Endodermal cell (in vitro differentiated cells): Measurements from ENCODE around the gene ZDBF2. TPM values are rescaled to one million over a fixed set of nuclear protein-coding genes. Genes with fewer than 3 reads are reported as not detected.

Source experiments
- DNase-seq: peaks from one replicate; pipeline ENCODE4 v3.0.0-alpha.2; 2017
- H3K27ac ChIP-seq: 2 replicates; pipeline ENCODE4 v1.5.1; 2013; ENCODE audit warnings: mild to moderate bottlenecking, low read depth, low read length, moderate library complexity
- H3K27me3 ChIP-seq: 2 replicates; pipeline ENCODE4 v1.6.1; 2013; ENCODE audit warnings: mild to moderate bottlenecking, low read length, moderate library complexity; ENCODE audit not compliant: insufficient read depth, control insufficient read depth, poor library complexity, severe bottlenecking
- H3K36me3 ChIP-seq: 2 replicates; pipeline ENCODE4 v1.7.0; 2013; ENCODE audit warnings: mild to moderate bottlenecking, low read length, moderate library complexity; ENCODE audit not compliant: control insufficient read depth, insufficient read depth
- H3K4me1 ChIP-seq: one replicate; pipeline ENCODE4 v1.7.0; 2013; ENCODE audit warnings: low read length; ENCODE audit not compliant: control insufficient read depth, insufficient read depth
- H3K4me3 ChIP-seq: 2 replicates; pipeline ENCODE4 v1.5.1; 2013; ENCODE audit warnings: mild to moderate bottlenecking, low read length, moderate library complexity
- H3K9ac ChIP-seq: 2 replicates; pipeline ENCODE4 v1.6.1; 2013; ENCODE audit warnings: mild to moderate bottlenecking, low read length, moderate library complexity; ENCODE audit not compliant: poor library complexity, severe bottlenecking; ENCODE audit errors: extremely low read depth
- H3K9me3 ChIP-seq: 2 replicates; pipeline ENCODE4 v1.6.1; 2013; ENCODE audit warnings: mild to moderate bottlenecking, low read length, moderate library complexity; ENCODE audit not compliant: control insufficient read depth
- H3K27ac Mint-ChIP-seq: 2 replicates; pipeline ENCODE4 v1.8.0; 2020; ENCODE audit warnings: mixed read lengths
- H3K27me3 Mint-ChIP-seq: 2 replicates; pipeline ENCODE4 v1.8.0; 2021; ENCODE audit warnings: mild to moderate bottlenecking, mixed read lengths; ENCODE audit not compliant: insufficient read depth
- H3K36me3 Mint-ChIP-seq: 2 replicates; pipeline ENCODE4 v1.8.0; 2020; ENCODE audit warnings: low read depth, mixed read lengths
- H3K4me1 Mint-ChIP-seq: 2 replicates; pipeline ENCODE4 v1.8.0; 2020; ENCODE audit warnings: mixed read lengths
- H3K4me3 Mint-ChIP-seq: 2 replicates; pipeline ENCODE4 v1.8.0; 2020; ENCODE audit warnings: mild to moderate bottlenecking, moderate library complexity, mixed read lengths
- H3K9me3 Mint-ChIP-seq: 2 replicates; pipeline ENCODE4 v1.8.0; 2020; ENCODE audit warnings: mild to moderate bottlenecking, mixed read lengths
- CTCF ChIP-seq: fragments of 200-600 bp; sonication (generic); conservative IDR thresholded peaks from 2 replicates; pipeline ENCODE4 v1.5.0; 2021; ENCODE audit warnings: antibody characterized with exemption, mild to moderate bottlenecking
- WGBS, 2 experiments: methylation state at CpG; one replicate each; pipeline versions ENCODE4 v1.1.5 to v1.1.7; 2013; ENCODE audit warnings: missing lambda C conversion rate in 2 of 2, mixed read lengths in 1 of 2; ENCODE audit not compliant: insufficient coverage in 1 of 2, insufficient read length in 1 of 2; 5-methylcytosine and 5-hydroxymethylcytosine counted together
- total RNA-seq, 2 donors: library from RNA; stranded (reverse); fragmentation: NEBNext Ultra II Directional in 1 of 2; extraction: Animal tissue kit (Norgen Biotek cat#: 25700) in 1 of 2; gene quantifications; 2 replicates in 1 of 2; 3 replicates in 1 of 2; pipeline ENCODE4 v1.2.1, GENCODE V29; 2021

ZDBF2 gene
- total RNA-seq, 2 donors from 2014 or later, result 14.1 to 27.0 TPM

GRCh38 chr2:206253125-206253776, 21.2 kb upstream of the ZDBF2 start:
- H3K9me3 Mint-ChIP-seq, result peaks cover 9% of the 10 kb centered on the region
- H3K4me1 Mint-ChIP-seq, result peaks cover 13% of the 10 kb centered on the region
- TF ChIP-seq CTCF, result no peak
- Histone ChIP-seq H3K4me3 (no peak overlapping the region), H3K27ac (no peak overlapping the region), H3K9me3 (no peaks in the 10 kb centered on the region), H3K27me3 (no peaks in the 10 kb centered on the region), H3K4me1 (no peaks in the 10 kb centered on the region), H3K9ac (no peak overlapping the region), H3K36me3 (no peaks in the 10 kb centered on the region)
- WGBS, 2 experiments, result 93 to 95% methylated on average over 11 to 20 of the region's 20 CpGs
- H3K4me3 Mint-ChIP-seq, result no peak overlapping the region
- DNase-seq, result peak; percentile 57
- peaks cover 4% of the 10 kb centered on the region for H3K27me3 Mint-ChIP-seq
- no peak overlapping the region for H3K27ac Mint-ChIP-seq
- no peaks in the 10 kb centered on the region for H3K36me3 Mint-ChIP-seq

- 86% methylated on average over 2 to 5 of the region's 5 CpGs for WGBS, 2 experiments
- peaks cover 4% of the 10 kb centered on the region for H3K27me3 Mint-ChIP-seq
- H3K4me1 ChIP-seq, result no peaks in the 10 kb centered on the region
- no peak overlapping the region for H3K27ac Mint-ChIP-seq
- H3K36me3 ChIP-seq, result no peaks in the 10 kb centered on the region
- no peaks in the 10 kb centered on the region for H3K27me3 ChIP-seq
- TF ChIP-seq CTCF, result no peak
- peaks cover 9% of the 10 kb centered on the region for H3K9me3 Mint-ChIP-seq
- no peak overlapping the region for H3K4me3 ChIP-seq
- H3K9me3 ChIP-seq, result no peaks in the 10 kb centered on the region
- no peak for DNase-seq
- no peak overlapping the region for H3K27ac ChIP-seq
- H3K4me3 Mint-ChIP-seq, result no peak overlapping the region
- no peak overlapping the region for H3K9ac ChIP-seq
- H3K36me3 Mint-ChIP-seq, result no peaks in the 10 kb centered on the region
- peaks cover 13% of the 10 kb centered on the region for H3K4me1 Mint-ChIP-seq
Measured at GRCh38 chr2:206253777-206254166, 20.7 kb upstream of the ZDBF2 start.

- peaks cover 17% of the 10 kb centered on the region for H3K4me1 Mint-ChIP-seq
- Histone ChIP-seq H3K4me3 (no peak overlapping the region), H3K36me3 (no peaks in the 10 kb centered on the region), H3K27me3 (no peaks in the 10 kb centered on the region), H3K4me1 (no peaks in the 10 kb centered on the region), H3K9ac (no peak overlapping the region), H3K9me3 (no peaks in the 10 kb centered on the region), H3K27ac (no peak overlapping the region)
- no peak overlapping the region for H3K27ac Mint-ChIP-seq
- TF ChIP-seq CTCF, result no peak
- no peaks in the 10 kb centered on the region for H3K36me3 Mint-ChIP-seq
- WGBS, 2 experiments, result 57 to 89% methylated on average over 1 to 2 of the region's 2 CpGs
- H3K4me3 Mint-ChIP-seq, result no peak overlapping the region
- H3K9me3 Mint-ChIP-seq, result peaks cover 9% of the 10 kb centered on the region
- peak; percentile 87 for DNase-seq
- peaks cover 8% of the 10 kb centered on the region for H3K27me3 Mint-ChIP-seq
Measured at GRCh38 chr2:206255003-206255402, 19.5 kb upstream of the ZDBF2 start.
